GM21825 (cell line): ENCODE results near the gene SEPSECS.

Experiments used
- ATAC-seq: cut with Tn5 transposase; IDR thresholded peaks from one replicate; pipeline ENCODE4 v1.9.1; 2021; ENCODE audit warnings: mild to moderate bottlenecking, moderate library complexity; ENCODE audit not compliant: unreplicated experiment

SEPSECS gene

DNA sequence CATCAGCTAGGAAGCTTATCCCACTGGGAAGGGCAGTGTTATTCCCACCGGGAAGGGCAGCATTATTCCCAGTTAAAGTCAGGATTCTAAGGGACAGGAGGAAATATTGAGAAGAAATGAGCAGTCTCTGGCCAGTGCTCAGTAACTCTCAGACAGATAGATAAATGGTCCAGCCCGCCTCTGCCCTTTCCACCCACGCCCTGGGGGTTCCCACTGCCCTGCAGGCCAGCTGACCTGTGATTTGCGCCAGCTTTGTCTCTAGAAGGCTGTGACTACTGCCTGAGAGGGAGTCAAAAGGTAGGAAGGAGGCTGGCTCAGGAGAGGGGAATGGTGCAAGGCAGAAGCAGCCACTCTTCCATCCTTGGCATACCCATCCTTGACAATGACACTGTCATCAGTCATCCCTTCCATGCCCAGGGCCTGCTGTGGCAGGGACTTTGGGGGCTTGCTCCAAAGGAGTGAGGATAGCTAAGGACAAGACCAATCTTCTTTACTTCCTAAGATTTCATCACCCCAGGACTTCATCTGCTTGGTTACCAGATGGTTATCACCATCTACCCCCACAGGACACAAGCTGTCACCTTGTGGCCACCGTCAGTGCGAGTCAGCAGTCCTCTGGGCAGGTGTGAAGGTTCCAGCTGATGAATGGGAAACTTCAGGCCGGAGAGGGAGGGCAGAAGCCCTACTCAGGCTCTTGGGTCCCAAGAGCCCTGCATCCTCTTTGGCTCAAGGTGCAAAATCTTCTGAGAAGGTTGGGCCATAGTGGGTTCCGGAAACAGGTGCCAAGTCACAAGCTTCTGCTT, 49.5 kb downstream of the SEPSECS start:
- ATAC-seq, result no peak

DNA sequence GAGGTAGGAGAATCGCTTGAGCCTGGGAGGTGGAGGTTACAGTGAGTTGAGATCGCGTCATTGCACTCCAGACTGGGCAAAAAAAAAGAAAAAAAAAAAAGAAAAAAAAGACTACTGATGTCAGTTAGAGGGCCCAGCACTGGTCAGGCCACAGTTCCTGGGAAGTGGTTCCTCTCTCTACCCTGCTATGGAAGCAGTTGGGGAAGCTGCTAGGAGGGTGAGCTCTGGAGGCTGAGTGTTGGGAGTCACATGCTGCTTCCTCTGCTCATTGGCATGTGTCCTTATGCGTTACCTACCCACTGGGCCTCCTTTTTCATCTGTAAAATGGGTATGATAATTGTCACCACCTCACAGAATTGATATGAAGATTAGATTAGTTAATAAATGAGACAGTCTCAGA, 50.7 kb downstream of the SEPSECS start:
- ATAC-seq, result no peak

DNA sequence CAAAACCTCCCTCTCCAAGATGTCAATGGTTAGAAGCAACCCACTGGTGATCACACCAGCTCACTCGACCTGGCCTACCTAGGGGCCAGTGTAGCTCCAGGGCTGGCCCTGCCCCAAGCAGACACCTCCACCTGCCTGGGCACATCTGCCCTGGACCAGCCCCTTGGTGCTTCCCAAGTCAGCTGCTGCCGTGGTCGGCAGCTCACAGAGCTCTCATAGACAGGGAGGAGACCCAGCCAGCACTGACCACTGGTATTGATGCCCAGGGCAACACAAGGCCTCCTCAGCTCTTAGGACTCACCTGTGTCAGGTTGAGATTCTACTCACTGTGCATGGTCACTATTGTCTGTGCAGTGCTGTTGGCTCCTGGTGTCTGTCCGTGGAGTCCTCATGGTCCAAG, 51.7 kb downstream of the SEPSECS start:
- ATAC-seq, result no peak

DNA sequence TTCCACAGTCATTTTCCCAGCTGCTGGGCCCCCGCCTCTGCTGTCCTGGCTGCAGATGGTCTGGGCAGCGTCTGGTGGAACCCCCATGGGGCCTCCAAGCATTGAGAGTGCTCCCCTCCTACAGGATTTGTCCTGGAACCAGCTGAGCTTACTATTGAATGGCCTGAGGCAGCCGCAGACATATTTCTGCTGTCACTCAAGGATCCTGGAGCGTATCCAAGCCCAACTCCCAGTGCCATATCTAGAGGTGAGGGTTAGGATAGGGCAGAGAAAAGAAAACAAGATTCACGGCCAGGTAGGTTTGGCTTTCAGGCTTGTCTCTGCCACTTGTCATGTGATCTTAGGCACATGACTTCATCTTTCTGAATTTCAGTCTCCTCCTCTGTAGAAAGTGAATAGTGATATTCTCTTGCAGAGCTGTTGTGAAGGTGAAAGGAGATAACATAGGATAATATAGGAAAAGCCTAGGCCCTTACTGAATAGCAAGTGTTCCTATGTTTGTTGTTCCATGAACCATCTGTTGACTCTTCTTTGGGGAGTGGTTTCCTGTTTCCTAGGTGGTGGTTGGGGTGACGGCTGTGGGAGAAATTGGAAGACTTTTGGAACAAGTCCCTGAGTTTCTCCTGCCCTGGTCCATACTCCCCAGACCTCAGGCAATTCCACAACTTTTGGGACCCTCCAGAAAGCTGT, 52.3 kb downstream of the SEPSECS start:
- ATAC-seq, result no peak

DNA sequence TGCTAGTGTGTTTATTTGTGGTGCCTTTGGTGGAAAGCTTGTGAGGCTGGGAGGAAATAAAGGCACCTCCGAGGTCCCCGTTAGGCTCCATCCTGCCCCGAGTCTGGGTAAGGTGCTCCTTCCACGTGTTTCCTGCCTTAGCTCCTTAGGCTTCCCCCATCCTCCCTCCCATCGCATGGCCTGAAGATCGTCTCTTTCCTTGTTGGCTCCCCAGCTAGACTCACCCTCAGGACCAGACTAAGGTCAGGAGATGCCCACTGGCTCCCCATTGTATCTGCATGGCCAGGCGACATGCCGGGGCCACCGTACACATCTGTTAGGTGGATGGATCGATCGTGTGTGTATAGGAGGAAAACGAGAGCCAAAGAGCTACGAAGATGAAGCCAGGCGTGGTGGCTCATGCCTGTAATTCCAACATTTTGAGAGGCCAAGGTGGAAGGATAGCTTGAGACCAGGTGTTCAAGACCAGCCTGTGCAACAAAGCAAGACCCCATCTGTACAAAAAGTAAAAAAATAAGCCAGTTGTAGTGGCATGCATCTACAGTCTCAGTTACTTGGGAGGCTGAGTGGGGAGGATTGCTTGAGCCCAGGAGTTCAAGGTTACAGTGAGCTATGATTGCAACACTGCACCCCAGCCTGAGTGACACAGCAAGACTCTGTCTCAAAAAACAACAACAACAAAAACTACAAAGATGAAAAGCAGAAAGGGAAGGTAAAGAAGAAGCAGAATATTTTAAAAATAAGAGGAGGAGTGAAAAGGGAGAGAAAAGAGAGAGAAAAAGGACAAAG, 53.7 kb downstream of the SEPSECS start:
- no peak for ATAC-seq

DNA sequence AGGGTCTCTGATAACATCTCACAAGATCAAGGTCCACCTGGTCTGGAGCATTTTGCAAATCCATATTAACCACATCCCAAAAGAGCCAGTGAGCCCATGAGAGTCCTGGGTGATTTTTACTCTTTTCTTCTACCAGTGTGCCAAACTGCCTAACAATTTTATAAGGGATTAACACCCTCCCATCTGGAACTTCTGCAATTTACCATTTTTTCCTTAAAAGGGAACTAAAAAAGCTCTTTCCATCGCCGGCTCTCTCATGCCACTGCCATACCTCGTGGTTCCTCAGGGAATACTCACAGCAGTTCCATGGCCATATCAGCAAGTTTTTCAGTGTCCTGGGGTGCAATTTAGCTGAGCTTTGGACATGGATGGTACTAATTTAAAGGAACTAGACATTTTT, 55.7 kb downstream of the SEPSECS start:
- no peak for ATAC-seq

DNA sequence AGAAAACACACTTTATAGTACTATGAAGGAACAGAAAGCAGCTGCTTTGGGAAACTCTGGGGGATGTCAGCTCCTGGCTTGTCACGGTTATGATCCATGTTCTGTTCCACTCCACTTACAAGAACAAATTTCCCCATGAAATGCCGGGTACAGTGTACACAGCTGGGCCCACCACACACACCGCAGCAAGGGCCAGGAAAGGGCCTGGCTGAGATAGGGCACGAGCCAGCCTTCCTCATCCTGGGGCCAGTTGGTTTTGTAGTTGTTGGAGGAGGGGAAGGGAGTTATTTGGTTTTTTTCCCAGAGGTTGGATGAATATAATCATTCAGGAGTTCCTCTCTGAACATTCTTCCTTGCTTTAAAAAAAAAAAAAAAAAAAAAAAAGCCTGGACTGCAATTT, 56.8 kb downstream of the SEPSECS start:
- ATAC-seq, result no peak

DNA sequence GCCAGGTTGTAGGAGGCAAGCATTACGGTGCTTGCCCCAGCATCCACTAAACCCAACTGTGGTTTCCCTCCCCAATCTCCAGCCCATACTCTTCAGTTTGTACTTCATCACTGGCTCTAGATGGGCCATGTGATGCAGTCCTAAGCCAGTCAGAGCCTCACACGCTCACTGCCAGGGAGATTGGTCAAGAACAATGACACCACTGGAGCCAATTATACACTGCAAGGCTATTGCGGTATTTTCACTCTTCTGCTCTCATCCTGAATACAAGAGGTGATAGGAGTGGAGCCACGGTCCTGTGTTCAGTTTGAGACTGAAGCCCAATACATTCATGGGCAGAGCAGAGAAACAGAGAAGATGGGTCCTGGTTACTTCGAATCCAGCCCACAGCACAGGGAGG, 58.4 kb downstream of the SEPSECS start:
- ATAC-seq, result no peak

DNA sequence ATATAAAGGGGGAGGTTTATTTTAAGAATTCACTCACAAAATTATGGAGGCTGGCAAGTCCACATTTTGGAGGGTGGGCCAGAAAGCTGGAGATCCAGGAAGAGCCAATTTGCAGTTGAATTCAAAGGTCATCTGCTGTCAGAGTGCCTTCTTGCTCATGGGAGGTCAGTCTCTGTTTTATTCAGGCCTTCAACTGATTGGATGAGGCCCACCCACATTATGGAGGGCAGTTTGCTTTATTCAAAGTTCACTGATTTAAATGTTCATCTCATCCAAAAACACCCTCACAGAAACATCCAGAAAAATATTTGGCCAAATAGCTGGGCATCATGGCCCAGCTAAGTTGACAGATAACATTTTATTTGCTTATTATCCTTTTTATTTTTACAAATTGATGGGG, 59.5 kb downstream of the SEPSECS start:
- no peak for ATAC-seq

DNA sequence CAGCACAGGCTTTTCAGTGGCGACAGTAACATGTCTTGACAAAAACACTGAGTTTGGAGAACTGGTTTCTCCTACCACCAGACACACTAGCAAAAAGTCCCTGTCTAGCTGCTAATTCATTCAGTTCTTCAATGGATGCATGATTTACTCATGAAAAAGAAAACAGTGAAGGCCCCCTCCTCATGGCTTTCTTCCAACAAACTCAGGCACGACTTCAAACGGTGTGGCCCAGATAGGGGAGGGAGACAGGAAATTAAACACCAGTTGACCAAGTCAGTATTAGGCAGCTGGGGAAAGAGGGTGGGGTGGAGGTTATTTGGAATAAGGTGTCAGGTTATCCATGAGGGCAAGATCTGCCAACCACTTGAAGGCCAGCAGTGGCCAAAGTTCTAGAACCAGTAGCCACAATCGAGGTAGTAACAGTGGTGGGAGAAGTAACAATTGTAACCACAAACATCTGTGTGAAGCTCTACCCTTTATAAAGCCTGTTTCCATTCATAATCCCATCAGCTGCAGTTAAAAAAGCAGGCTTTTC, 60.2 kb downstream of the SEPSECS start:
- ATAC-seq, result no peak

DNA sequence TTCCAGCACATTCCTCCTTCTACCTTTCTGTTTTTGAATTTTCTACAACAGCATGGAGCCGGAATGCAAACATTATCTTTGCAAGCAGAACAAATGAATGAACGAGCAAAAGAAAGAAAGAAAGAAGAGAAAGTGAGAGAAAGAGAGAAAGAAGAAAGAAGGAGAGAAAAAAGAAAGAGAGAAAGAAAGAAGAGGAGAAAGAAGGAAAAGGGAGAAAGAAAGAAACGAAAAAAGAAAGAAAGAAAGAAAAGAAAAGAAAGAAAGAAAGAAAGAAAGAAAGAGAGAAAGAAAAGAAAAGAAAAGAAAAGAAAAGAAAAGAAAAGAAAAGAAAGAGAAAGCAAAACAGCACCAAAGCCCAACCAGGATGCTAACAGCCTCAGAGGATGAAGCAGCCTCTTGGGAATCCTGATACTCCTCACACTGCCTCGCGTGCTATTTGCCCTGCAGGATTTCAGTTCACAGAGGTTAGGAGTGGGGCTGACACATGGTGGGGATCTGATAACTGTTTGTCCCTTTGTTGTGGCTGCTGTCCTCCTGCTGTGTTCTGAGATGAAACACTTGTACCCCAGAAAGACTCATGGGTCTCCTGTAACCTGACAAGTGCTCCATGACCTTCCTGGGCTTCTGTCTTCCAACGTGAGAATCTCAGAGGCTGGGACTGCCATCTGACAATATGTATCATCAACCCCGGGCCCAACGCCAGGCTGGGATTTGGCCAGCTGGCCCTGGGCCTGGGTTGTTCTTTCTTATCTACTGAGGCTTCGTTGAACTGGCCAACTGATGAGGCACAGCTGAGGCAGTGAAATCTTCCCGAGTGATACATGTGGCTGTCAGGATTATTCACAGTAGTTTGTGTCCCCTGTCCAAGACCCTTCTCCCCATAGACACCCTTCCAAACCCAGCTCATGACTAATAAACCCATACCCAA, 61.0 kb downstream of the SEPSECS start:
- ATAC-seq, result no peak

DNA sequence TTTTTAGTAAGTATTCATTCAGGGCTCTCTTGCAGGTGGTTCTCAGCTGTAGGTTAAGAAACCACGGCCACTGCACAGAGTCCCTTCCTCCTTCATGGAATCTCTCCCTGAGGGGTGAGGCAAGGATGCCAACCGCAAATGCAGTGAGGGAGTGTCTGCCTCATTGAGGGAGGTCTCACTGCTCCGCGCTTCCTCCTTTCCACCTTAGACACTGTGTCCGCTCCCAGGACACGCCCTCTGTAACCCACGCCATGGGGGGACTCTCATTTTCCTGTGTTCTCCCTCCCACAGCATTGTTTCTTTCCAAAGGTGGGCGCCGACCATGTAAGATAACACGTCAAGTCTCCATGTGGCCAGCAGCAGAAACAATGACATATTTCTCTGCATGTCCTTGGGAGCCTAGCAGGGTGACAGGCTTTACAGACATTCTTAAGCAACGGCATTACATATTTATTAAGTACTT, 63.2 kb downstream of the SEPSECS start:
- ATAC-seq, result no peak

DNA sequence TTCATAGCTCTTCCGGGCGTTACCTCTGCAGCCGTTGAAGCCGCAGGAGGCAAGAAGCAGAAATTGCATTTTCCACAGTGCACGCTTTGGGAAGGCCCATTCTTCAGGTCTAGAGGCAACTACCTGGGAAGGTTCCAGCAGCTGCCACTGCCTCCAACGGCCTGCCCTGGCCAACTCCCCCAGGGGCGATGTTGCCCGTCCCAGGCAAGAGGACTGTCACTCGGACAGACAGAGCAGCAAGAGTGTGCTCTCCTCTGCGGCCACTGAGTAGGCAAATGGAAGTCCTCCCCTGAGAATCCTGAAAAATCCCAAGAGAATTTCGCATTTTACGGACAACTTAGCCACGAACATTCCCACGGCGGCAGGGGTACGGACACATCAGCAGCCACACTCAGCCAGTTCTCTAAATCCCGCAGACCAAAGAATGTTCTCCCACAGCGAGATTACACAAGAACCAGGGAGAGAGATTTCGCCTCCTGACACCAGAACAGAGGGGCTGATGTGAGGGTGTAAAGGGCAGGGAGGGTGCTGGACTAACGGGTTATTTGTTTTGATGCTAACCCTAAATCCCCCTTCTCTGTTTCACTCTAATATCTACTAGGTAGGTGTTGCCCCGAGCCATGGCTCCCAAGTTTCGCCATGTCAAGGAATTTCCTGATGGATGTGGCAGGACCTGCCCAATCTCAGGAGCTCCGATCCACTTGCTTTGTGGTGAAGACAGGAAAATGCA, 63.8 kb downstream of the SEPSECS start:
- no peak for ATAC-seq

DNA sequence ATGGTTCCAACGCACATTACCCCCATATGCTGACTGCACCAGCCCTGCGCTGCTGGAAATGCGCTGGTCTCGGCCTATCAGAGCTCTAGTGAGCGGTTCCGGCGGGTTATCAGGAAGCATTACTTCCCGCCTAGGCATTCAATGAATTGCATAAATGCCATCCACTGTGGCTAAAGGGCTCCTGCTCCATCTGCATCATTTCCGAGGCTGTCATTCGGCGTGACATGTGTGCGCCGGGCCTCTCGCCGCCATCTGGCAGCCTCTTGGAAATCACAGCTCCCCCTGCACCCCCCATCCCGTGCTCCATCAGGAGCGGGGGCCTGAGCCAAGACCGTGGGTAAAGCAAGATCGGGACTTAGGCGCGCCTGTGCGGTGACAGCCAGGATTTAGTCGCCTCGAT, 64.4 kb downstream of the SEPSECS start:
- no peak for ATAC-seq

DNA sequence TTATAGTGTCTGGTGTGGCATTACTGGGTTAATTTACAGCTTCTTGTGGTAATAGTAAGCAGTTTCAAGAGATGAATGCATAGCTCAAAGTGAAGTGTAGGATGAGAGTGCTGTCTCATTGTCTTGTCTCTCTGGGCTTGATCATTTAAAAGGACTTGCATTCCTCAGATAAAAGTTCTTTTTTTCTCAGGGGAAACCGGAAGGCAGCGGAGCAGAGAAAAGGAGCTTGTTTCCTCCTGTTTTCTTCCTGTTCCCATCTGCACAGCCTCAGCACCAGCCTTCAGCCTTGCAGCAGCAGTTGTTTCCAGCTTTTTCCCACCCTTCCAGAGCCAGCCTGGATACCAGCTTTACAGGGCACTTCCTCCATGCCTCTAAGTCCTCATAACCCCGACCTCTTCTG, 68.1 kb downstream of the SEPSECS start:
- no peak for ATAC-seq

DNA sequence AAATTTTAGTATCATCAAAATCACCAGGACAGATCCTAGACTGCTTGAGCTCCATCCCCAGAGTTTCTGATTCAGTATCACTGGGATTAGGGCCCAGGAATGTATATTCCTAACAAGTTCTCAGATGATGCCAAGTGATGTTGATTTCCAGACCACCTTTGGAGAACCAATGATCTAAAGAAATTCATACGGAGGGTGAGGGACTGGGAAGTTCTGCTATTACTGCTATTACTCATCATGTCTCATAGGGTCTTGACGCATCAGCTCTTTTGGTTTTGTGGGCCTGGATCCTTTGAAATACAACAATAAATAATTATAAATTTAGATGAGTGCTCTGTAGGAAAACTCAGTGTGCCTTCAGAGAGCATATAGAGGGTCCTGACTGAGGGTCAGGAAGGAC, 69.7 kb downstream of the SEPSECS start:
- no peak for ATAC-seq

DNA sequence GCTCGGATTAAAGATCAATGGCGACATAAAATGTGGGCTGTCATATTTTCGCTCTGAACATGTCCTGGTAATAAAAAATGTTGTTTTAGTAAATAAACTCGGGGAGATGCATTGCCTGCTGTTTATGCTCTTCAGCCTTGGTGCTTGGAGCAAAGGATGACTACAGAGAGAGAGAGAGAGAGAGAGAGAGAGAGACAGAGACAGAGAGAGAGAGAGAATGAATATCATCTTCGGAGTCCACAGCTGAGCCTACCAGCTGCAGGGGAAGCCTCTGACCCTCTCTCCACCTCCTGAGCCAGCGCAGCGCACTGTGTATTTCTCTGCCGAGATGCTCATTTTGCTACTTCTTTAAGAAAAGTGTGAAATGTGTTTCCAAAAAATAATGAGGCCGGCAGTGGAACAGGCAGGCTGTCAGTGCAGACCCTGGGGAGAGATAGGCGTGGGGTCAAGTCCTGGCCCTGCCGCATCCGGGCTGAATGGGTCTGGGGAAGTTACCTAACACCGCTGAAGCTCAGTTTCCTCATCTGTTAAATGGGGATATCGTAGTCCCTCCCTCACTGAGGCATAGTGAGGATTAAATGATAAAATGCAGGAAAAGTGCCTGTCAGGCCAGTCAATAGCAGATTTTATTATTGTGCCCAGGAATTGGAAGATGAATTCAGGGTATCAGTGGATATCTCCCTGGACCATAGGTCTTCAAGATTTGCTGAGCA, 71.0 kb downstream of the SEPSECS start:
- no peak for ATAC-seq

DNA sequence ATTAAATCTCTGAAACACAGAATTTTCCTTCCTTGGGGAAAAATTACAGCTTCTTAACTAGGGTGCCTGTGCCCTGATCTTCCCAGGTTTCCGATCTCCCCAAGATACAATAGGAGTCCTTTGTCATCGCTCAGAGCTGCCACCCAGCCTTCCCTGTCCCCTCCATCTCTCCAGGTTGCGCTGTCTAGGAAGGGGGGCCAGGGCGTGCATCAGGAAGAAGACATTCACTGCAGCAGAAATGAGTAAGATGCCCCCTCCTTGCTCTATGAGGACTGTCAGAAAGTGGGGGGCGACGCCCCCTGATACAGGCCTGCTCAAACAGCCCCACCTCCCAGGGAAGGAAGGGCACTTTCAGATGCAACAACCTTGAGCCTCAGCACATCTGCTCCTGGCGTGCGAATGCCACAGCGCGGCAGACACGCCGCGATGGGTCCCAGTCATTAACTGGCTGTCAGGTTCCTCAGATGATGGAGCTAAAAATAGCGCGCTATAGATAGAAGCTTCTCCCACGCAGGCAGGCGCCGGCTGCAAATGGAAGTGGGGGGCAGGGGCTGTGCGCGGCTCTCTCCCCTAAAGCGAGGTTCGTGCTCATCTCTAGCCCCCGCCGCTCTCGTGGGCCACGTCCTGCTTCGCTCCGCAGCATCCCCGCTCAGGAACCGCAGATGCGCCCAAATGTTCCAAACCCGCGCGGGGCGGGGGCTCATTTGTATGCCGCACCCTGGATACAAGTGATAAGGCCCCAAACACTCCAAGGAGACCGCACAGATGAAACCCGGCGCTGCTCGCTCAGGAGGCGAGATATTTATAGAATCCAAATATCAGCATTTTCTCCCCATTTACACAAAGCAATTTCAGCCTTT, 71.9 kb downstream of the SEPSECS start:
- ATAC-seq, result no peak
